HG03469 (cell line): ENCODE measurements around the gene DOK3.
"Not testable (repeated sequence)": the region's sequence is repeated elsewhere in the genome, so short reads cannot be mapped to it uniquely, and the experiment has no call there.

ENCODE experiments used
- ATAC-seq: cut with Tn5 transposase; IDR thresholded peaks from one replicate; pipeline ENCODE4 v1.9.1; 2021; ENCODE audit warnings: mild to moderate bottlenecking, moderate library complexity, moderate number of reproducible peaks; ENCODE audit not compliant: unreplicated experiment

DOK3 gene

GRCh38 chr5:177498013-177498787, 11.4 kb downstream of the DOK3 start:
- no peak for ATAC-seq

GRCh38 chr5:177497292-177498012, 12.2 kb downstream of the DOK3 start, which contains the start of gene PDLIM7:
Gene PDLIM7, minus strand, starts transcription at chr5:177497604. Its CDS starts 1,092 bp downstream, at chr5:177496512.
- ATAC-seq, result peak; percentile 69

GRCh38 chr5:177496727-177497291, 12.8 kb downstream of the DOK3 start:
- no peak for ATAC-seq

GRCh38 chr5:177496070-177496726, 13.4 kb downstream of the DOK3 start:
- no peak for ATAC-seq

- no peak for ATAC-seq
These were observed 14.2 kb downstream of the DOK3 start for GRCh38 chr5:177495243-177496060.

- no peak for ATAC-seq
These were observed 15.1 kb downstream of the DOK3 start for GRCh38 chr5:177494346-177495195.

- no peak for ATAC-seq
These were observed 15.8 kb downstream of the DOK3 start for GRCh38 chr5:177493795-177494345.

- ATAC-seq, result no peak
These were observed 16.8 kb downstream of the DOK3 start for GRCh38 chr5:177492841-177493240.

- no peak for ATAC-seq
These were observed 17.5 kb downstream of the DOK3 start for GRCh38 chr5:177491983-177492746.

GRCh38 chr5:177491429-177491945, 18.1 kb downstream of the DOK3 start:
- no peak for ATAC-seq

- ATAC-seq, result no peak
These were observed 18.6 kb downstream of the DOK3 start for GRCh38 chr5:177490992-177491391.

GRCh38 chr5:177490311-177490991, 19.2 kb downstream of the DOK3 start:
- no peak for ATAC-seq

GRCh38 chr5:177489119-177489716, 20.4 kb downstream of the DOK3 start:
- ATAC-seq, result no peak

GRCh38 chr5:177487975-177488374, 21.7 kb downstream of the DOK3 start:
- no peak for ATAC-seq

GRCh38 chr5:177487144-177487543, 22.5 kb downstream of the DOK3 start:
- ATAC-seq, result no peak

- no peak for ATAC-seq
These were observed 23.4 kb downstream of the DOK3 start for GRCh38 chr5:177486256-177486655.

- ATAC-seq, result not testable (repeated sequence)
These were observed 23.9 kb downstream of the DOK3 start for GRCh38 chr5:177485753-177486152.
